ENCODE results near the gene WDR93. TPM values are rescaled to one million over a fixed set of nuclear protein-coding genes. Genes with fewer than 3 reads are reported as not detected.

WDR93 gene
- total RNA-seq, 1 experiment from 2014 or later, result not detected

GRCh38 chr15:89723031-89723430 is 32.4 kb downstream of the WDR93 start:
- no peaks in the 10 kb centered on the region for H3K36me3 Mint-ChIP-seq (ENCODE audit: insufficient read depth in 1 of 3, low read depth in 3 of 3)
- H3K4me2 ChIP-seq (ENCODE audit: insufficient read depth, insufficient read length, low read length), result no peak overlapping the region
- H3K4ac ChIP-seq (ENCODE audit: low read depth, low read length), result no peak overlapping the region
- H3K23me2 ChIP-seq (ENCODE audit: insufficient read length, low read depth, low read length, poor library complexity, severe bottlenecking), result no peaks in the 10 kb centered on the region
- H3K27me3 Mint-ChIP-seq (ENCODE audit: low read depth), result peaks cover 18% of the 10 kb centered on the region
- no peaks in the 10 kb centered on the region for H3K79me2 ChIP-seq (ENCODE audit: insufficient read depth, low read length)
- no peak overlapping the region for H4K91ac ChIP-seq (ENCODE audit: insufficient read length, low read depth, low read length)
- H3K79me1 ChIP-seq (ENCODE audit: insufficient read depth, low read depth, low read length, poor library complexity, severe bottlenecking), result no peaks in the 10 kb centered on the region
- H4K20me1 ChIP-seq (ENCODE audit: control insufficient read depth, insufficient read depth, insufficient read length), result no peaks in the 10 kb centered on the region
- no peak overlapping the region for H3K14ac ChIP-seq (ENCODE audit: insufficient read depth, low read length)
- no peak overlapping the region for H3K4me3 Mint-ChIP-seq
- H3K23ac ChIP-seq (ENCODE audit: insufficient read length, low read depth, low read length), result no peak overlapping the region
- H3K4me1 Mint-ChIP-seq, result no peaks in the 10 kb centered on the region
- H3K27me3 ChIP-seq (ENCODE audit: insufficient read depth, low read length), result no peaks in the 10 kb centered on the region; the same call in 1 of the 2 replicates
- no peak overlapping the region for H2AFZ ChIP-seq (ENCODE audit: low read length)
- H3T11ph ChIP-seq (ENCODE audit: low read length), result no peak overlapping the region
- no peak overlapping the region for H3K27ac ChIP-seq (ENCODE audit: insufficient read length, low read depth, low read length)
- no peak overlapping the region for H4K8ac ChIP-seq (replicated peaks; ENCODE audit: insufficient read length, low read depth, low read length)
- no peak for TF ChIP-seq CTCF (conservative IDR thresholded peaks at IDR 0.05)
- H3K9me3 ChIP-seq (ENCODE audit: control insufficient read depth, low read depth, low read length), result no peaks in the 10 kb centered on the region
- H3K27ac Mint-ChIP-seq, result no peak overlapping the region
- DNase-seq, result no peak
- H3K18ac ChIP-seq (ENCODE audit: insufficient read length, low read depth, low read length), result no peak overlapping the region
- no peak overlapping the region for H3K56ac ChIP-seq (ENCODE audit: insufficient read length, low read depth, low read length)
- H2BK5ac ChIP-seq (ENCODE audit: insufficient read length, low read length), result no peak overlapping the region
- H2AK5ac ChIP-seq (ENCODE audit: insufficient read length, low read length), result no peak overlapping the region
- no peak overlapping the region for H2BK120ac ChIP-seq (ENCODE audit: low read depth, low read length, poor library complexity, severe bottlenecking)
- no peak overlapping the region for H4K5ac ChIP-seq (ENCODE audit: insufficient read length, low read depth, low read length)
- no peak overlapping the region for H2BK12ac ChIP-seq (ENCODE audit: insufficient read length, low read depth, low read length)
- H2BK15ac ChIP-seq (ENCODE audit: low read depth, low read length), result no peak overlapping the region
- no CpG with 5 or more reads among the region's 3 CpGs for WGBS (ENCODE audit: extremely low coverage, insufficient read length, low lambda C conversion rate)
- no peak overlapping the region for H2BK20ac ChIP-seq (ENCODE audit: low read depth, low read length, poor library complexity, severe bottlenecking)
- H3K9me3 Mint-ChIP-seq, result peaks cover 3% of the 10 kb centered on the region in 2 experiments; a peak in 4 of 5 replicates
- H3K4me1 ChIP-seq (ENCODE audit: insufficient read depth, low read length), result no peaks in the 10 kb centered on the region
- H3K9ac ChIP-seq (ENCODE audit: extremely low read depth, insufficient read length, low read length), result no peak overlapping the region
